Right lobe of liver (tissue), 4 donors: ENCODE results near the gene LMX1B.

ENCODE experiments used
- CTCF ChIP-seq, 4 donors: fragments of 200-600 bp in 3 of 4; fragments of 450-650 bp in 1 of 4; IDR thresholded peaks; one replicate each; pipeline versions ENCODE4 v1.5.1 to v1.8.0; 2016 to 2022; ENCODE audit warnings: antibody characterized with exemption in 4 of 4, mild to moderate bottlenecking in 2 of 4
- POLR2A ChIP-seq: fragments of 450-650 bp; IDR thresholded peaks from one replicate; pipeline ENCODE4 v1.6.1; 2017; ENCODE audit warnings: antibody characterized with exemption, mild to moderate bottlenecking
- donor health status: DM: no; HTN: no; CAD: no.
- donor health status: DM: no; HTN: no; CAD: no.
- donor health status: DM: no; HTN: yes; CAD: no.

- TF ChIP-seq CTCF (IDR thresholded peaks at IDR 0.05) = no peak
- no peak for TF ChIP-seq POLR2A
Measured at GRCh38 chr9:126587187-126588185, 26.2 kb upstream of the LMX1B start.
